OCI-LY7 (cell line): ENCODE results near the gene ASXL1. TPM values are rescaled to one million over a fixed set of nuclear protein-coding genes. Genes with fewer than 3 reads are reported as not detected.
A peak's percentile ranks its signal among the peaks of the same experiment; 100 is the strongest.

ENCODE experiments used
- BruUV-seq: library from RNA; stranded (reverse); fragments of 400-500 nt; replicated peaks from 2 replicates; lab custom pipeline; 2021; lab: Mats Ljungman, UMichigan
- CTCF ChIA-PET: fragments of 300-600 bp; sonication (Branson Sonifier 250); formaldehyde crosslinking; loops from one replicate; lab custom pipeline; 2022; ENCODE audit warnings: antibody characterized with exemption; ENCODE audit not compliant: unreplicated experiment; lab: Charles Lee
- POLR2A ChIA-PET: fragments of 300-600 bp; sonication (Branson Sonifier 250); formaldehyde crosslinking; loops from one replicate; lab custom pipeline; 2022; ENCODE audit warnings: antibody characterized with exemption; lab: Charles Lee
- DNase-seq: peaks from one replicate; pipeline ENCODE4 v3.0.0-alpha.2; 2015; ENCODE audit warnings: low spot score
- H2AFZ ChIP-seq: fragments of 200-600 bp; sonication (generic), shearing (Covaris generic); 2 replicates; pipeline ENCODE4 v1.6.1; 2014; ENCODE audit warnings: mild to moderate bottlenecking, antibody characterized with exemption, low read length, moderate library complexity
- H3K27ac ChIP-seq: fragments of 200-600 bp; sonication (generic); 2 replicates; pipeline ENCODE4 v1.5.1; 2014; ENCODE audit warnings: mixed run types, low read depth, mild to moderate bottlenecking, moderate library complexity, low read length, inconsistent platforms; ENCODE audit not compliant: poor library complexity, severe bottlenecking
- H3K36me3 ChIP-seq: fragments of 200-600 bp; sonication (generic); 2 replicates; pipeline ENCODE4 v1.6.1; 2014; ENCODE audit warnings: mild to moderate bottlenecking, antibody characterized with exemption, low read length, moderate library complexity, mixed read lengths; ENCODE audit not compliant: insufficient read depth
- H3K4me1 ChIP-seq: fragments of 200-600 bp; sonication (generic); 2 replicates; pipeline ENCODE4 v1.5.1; 2014; ENCODE audit warnings: mild to moderate bottlenecking, low read length; ENCODE audit not compliant: insufficient read depth, poor library complexity, severe bottlenecking
- H3K4me2 ChIP-seq: fragments of 200-600 bp; sonication (generic); 2 replicates; pipeline ENCODE4 v1.6.1; 2014; ENCODE audit warnings: mild to moderate bottlenecking, low read length
- H3K4me3 ChIP-seq: fragments of 200-600 bp; sonication (generic); 2 replicates; pipeline ENCODE4 v1.5.1; 2014; ENCODE audit warnings: mild to moderate bottlenecking, low read depth, low read length; ENCODE audit not compliant: poor library complexity, severe bottlenecking
- H3K79me2 ChIP-seq: fragments of 200-600 bp; sonication (generic); 2 replicates; pipeline ENCODE4 v1.6.1; 2016; ENCODE audit warnings: low read depth, mild to moderate bottlenecking, low read length, moderate library complexity, mixed read lengths; ENCODE audit not compliant: insufficient read depth
- H3K9me2 ChIP-seq: fragments of 200-600 bp; sonication (generic); 2 replicates; pipeline ENCODE4 v1.6.1; 2016; ENCODE audit warnings: mild to moderate bottlenecking, low read length, mixed read lengths; ENCODE audit not compliant: insufficient read depth
- H3K9me3 ChIP-seq: fragments of 200-600 bp; sonication (generic); 2 replicates; pipeline ENCODE4 v1.6.1; 2014; ENCODE audit warnings: mild to moderate bottlenecking, mixed run types, low read length, mixed read lengths
- H4K20me1 ChIP-seq: fragments of 200-600 bp; sonication (generic); 2 replicates; pipeline ENCODE4 v1.6.1; 2014; ENCODE audit warnings: mild to moderate bottlenecking, antibody characterized with exemption, low read length, moderate library complexity, mixed read lengths; ENCODE audit not compliant: insufficient read depth
- EZH2phosphoT487 ChIP-seq: fragments of 200-600 bp; sonication (generic); IDR thresholded peaks from 2 replicates; pipeline ENCODE4 v1.6.1; 2018; ENCODE audit warnings: low read depth, borderline replicate concordance, mild to moderate bottlenecking, mixed run types, antibody characterized with exemption, low read length, moderate library complexity, mixed read lengths
- intact Hi-C: fragments of 100-400 bp; cut with micrococcal nuclease; formaldehyde crosslinking; loops from one replicate; pipeline ENCODE4 v1.10.0; 2022; ENCODE audit not compliant: unreplicated experiment
- total RNA-seq, 2 experiments: library from RNA; depleted of rRNA in 1 of 2; stranded (reverse); fragments of >200 nt in 1 of 2; shearing (Covaris generic) in 1 of 2; gene quantifications; 2 replicates each; pipeline ENCODE4 v1.2.3, GENCODE V29; 2014 to 2022
- TF ChIP-seq, protein P1 (sequence below): fragments of 200-600 bp; sonication (generic); conservative IDR thresholded peaks from 2 replicates; pipeline ENCODE4 v1.5.1; 2014; ENCODE audit warnings: mild to moderate bottlenecking, antibody characterized with exemption, low read length, moderate library complexity, mixed read lengths

ASXL1 gene
- total RNA-seq, 2 experiments from 2014 or later: 84.7 to 122 TPM

GRCh38 chr20:32484225-32484957, 126.3 kb downstream of the ASXL1 start:
- ChIA-PET POLR2A (interaction anchor here (1.6 kb wide), 1 partner anchor 25 kb away, joined by 7 read pairs; no protein-coding TSS in a partner anchor), CTCF (interaction anchor here (0.6 to 1.6 kb wide), 2 partner anchors 13 to 457 kb away, joined by 6 to 8 read pairs; no protein-coding TSS in a partner anchor)
- no peaks in the 10 kb centered on the region for H3K79me2 ChIP-seq
- no peaks in the 10 kb centered on the region for H3K9me3 ChIP-seq
- H3K27ac ChIP-seq: peak overlapping the region; percentile 29
- peak overlapping the region; percentile 88 for H3K4me2 ChIP-seq
- intact Hi-C loops: no loop called here
- no TSS peak for BruUV-seq
- peaks cover 20% of the 10 kb centered on the region for H3K4me1 ChIP-seq
- peak overlapping the region; percentile 78 for H3K4me3 ChIP-seq
- peak overlapping the region; percentile 73 for H2AFZ ChIP-seq
- DNase-seq: peak; percentile 25
- TF ChIP-seq EZH2phosphoT487: no peak
- H3K36me3 ChIP-seq: no peaks in the 10 kb centered on the region
- H3K9me2 ChIP-seq: no peaks in the 10 kb centered on the region
- no peaks in the 10 kb centered on the region for H4K20me1 ChIP-seq

DNA sequence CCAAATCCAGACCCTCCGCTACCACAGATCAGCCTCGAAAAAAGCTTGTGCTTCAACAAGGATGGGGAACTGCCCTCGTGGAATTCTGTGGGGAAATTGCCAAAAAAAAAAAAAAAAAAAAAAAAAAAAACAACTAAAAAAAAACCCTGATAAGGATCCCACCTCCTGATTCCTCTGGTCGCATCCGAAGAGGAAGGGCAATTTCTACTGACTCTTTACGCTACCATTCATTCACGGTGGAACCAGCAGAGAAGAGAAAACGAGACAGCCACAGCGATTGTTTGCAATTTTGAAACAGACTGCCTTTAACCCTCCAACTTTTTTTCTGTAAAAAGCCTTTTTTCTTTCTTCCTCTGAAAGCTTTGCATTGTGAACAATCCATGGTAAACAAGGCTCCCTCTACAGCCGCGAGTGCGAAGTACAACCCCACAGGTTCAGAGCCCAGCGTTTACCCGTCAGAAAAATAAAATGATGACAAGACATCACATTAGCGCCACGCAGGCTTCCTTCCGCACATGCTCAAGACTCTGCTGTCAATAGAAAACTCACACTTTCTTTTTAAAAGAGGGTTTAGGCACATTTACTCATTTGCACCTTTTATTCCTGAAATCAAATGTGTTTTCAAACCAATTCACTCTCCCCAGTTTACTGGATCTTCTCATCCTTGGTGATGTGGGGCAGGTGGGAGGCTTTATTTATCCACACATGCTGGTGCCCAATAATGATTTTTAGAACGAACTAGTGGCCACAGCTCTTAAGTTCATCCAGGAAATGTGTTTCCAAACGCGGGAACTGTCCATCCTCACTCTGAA, 127.0 kb downstream of the ASXL1 start:
- CTCF ChIA-PET: interaction anchor here (0.6 to 1.6 kb wide), 2 partner anchors 14 to 458 kb away, joined by 6 to 8 read pairs; no protein-coding TSS in a partner anchor
- H3K9me2 ChIP-seq: no peaks in the 10 kb centered on the region
- TF ChIP-seq, protein P1, sequence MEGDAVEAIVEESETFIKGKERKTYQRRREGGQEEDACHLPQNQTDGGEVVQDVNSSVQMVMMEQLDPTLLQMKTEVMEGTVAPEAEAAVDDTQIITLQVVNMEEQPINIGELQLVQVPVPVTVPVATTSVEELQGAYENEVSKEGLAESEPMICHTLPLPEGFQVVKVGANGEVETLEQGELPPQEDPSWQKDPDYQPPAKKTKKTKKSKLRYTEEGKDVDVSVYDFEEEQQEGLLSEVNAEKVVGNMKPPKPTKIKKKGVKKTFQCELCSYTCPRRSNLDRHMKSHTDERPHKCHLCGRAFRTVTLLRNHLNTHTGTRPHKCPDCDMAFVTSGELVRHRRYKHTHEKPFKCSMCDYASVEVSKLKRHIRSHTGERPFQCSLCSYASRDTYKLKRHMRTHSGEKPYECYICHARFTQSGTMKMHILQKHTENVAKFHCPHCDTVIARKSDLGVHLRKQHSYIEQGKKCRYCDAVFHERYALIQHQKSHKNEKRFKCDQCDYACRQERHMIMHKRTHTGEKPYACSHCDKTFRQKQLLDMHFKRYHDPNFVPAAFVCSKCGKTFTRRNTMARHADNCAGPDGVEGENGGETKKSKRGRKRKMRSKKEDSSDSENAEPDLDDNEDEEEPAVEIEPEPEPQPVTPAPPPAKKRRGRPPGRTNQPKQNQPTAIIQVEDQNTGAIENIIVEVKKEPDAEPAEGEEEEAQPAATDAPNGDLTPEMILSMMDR: peak; percentile 91
- TF ChIP-seq EZH2phosphoT487: no peak
- BruUV-seq: no TSS peak
- H3K79me2 ChIP-seq: no peaks in the 10 kb centered on the region
- H3K9me3 ChIP-seq: no peaks in the 10 kb centered on the region
- intact Hi-C loops: no loop called here
- H2AFZ ChIP-seq: peak overlapping the region; percentile 73; the same call in 1 of the 2 replicates
- H3K4me3 ChIP-seq: peak overlapping the region; percentile 78
- peak; percentile 87 for DNase-seq
- peak overlapping the region; percentile 88 for H3K4me2 ChIP-seq
- POLR2A ChIA-PET: interaction anchor here (0.7 to 1.6 kb wide), 3 partner anchors 24 to 895 kb away, joined by 3 to 7 read pairs (median 4); partner anchors contain the start of gene TM9SF4
- H3K4me1 ChIP-seq: peaks cover 20% of the 10 kb centered on the region
- no peaks in the 10 kb centered on the region for H3K36me3 ChIP-seq
- no peaks in the 10 kb centered on the region for H4K20me1 ChIP-seq
- H3K27ac ChIP-seq: peak overlapping the region; percentile 29

GRCh38 chr20:32485770-32486478, 127.8 kb downstream of the ASXL1 start:
- peak overlapping the region; percentile 29 for H3K27ac ChIP-seq
- intact Hi-C loops: no loop called here
- H4K20me1 ChIP-seq: no peaks in the 10 kb centered on the region
- H3K9me3 ChIP-seq: no peaks in the 10 kb centered on the region
- CTCF ChIA-PET: no interaction called here
- DNase-seq: no peak
- peak overlapping the region; percentile 73; the same call in 1 of the 2 replicates for H2AFZ ChIP-seq
- no peaks in the 10 kb centered on the region for H3K9me2 ChIP-seq
- no peak for TF ChIP-seq EZH2phosphoT487
- TF ChIP-seq, protein P1: no peak
- BruUV-seq: no TSS peak
- no peaks in the 10 kb centered on the region for H3K79me2 ChIP-seq
- no peaks in the 10 kb centered on the region for H3K36me3 ChIP-seq
- peaks cover 20% of the 10 kb centered on the region for H3K4me1 ChIP-seq
- POLR2A ChIA-PET: interaction anchor here (0.7 to 1.6 kb wide), 2 partner anchors 23 to 377 kb away, joined by 4 to 7 read pairs; partner anchors contain the start of gene TM9SF4
- H3K4me2 ChIP-seq: peak overlapping the region; percentile 88
- H3K4me3 ChIP-seq: no peak overlapping the region
